Stimulated activated CD8-positive, alpha-beta memory T cell treated with anti-CD3 and anti-CD28 coated beads, Interleukin-7, amount 100 ng/mL, for 4 hours (primary cell): Measurements from ENCODE around the gene IFRD1.

Experiments used
- DNase-seq, 2 donors: peaks; one replicate each; pipeline ENCODE4 v3.0.0-alpha.2; 2020; ENCODE audit warnings: low read depth in 2 of 2

IFRD1 gene

GRCh38 chr7:112449902-112450806 lies at the start of gene IFRD1:
TSS of gene IFRD1 (plus strand) at chr7:112450460. CDS start at chr7:112450689, 229 bp downstream.
- peak; percentile 94 to 95 for DNase-seq

- DNase-seq = no peak
These were observed 45.9 kb upstream of the IFRD1 start for GRCh38 chr7:112404321-112404720.

DNA sequence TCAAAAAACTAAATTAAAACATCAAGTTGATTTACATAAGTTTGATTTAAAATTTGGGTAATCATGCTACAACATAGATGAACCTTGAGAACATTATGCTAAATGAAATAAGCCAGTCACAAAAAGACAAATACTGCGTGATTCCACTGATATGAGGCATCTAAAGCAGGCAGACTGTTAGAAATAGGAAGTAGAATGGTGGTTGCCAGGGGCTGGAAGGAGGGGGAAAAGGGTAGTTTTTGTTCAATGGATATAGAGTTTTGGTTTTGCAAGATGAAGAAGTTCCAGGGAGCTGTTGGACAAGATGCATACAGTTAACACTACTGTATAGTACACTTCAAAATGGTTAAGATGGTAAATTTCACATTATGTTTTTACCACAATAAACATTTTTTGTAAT lies 45.0 kb upstream of the IFRD1 start:
- no peak for DNase-seq

DNA sequence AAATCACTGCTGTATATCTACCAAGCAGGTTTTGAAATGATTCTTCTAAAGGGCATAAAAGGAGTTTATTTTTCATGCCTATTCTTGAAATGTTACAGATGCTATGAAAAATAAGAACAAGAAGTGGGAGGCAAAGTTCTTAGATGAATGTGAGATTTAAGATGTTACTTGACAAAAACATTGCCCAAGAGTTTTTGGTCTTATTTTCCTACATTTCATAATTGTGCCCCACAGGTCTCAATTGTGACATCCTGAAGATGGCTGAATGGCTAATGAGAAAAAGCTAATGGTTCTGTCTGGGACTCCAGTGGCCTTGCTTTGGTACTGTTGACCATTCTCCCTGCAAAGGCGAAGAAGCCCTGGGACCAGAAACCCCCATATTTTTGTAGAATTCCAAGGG lies 43.0 kb upstream of the IFRD1 start:
- no peak for DNase-seq

DNA sequence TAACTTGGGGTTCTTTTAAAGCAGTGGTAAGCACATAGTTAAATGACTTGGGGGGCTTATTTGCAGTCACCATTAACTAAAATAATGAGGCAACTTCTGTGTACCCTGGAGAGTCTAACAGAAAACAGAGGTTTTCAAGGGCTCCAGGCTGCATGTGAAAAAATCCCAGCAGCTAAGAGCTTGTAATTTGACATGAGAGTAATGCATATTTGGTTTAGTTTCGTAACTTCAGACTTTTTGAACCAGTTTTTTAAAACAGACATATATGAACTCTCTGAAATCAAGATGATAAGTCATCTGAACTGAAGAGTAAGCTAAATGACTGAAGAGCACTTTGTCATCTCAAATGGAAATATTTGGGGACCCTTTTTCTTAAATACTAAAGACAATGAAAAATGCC lies 40.2 kb upstream of the IFRD1 start:
- no peak for DNase-seq

DNA sequence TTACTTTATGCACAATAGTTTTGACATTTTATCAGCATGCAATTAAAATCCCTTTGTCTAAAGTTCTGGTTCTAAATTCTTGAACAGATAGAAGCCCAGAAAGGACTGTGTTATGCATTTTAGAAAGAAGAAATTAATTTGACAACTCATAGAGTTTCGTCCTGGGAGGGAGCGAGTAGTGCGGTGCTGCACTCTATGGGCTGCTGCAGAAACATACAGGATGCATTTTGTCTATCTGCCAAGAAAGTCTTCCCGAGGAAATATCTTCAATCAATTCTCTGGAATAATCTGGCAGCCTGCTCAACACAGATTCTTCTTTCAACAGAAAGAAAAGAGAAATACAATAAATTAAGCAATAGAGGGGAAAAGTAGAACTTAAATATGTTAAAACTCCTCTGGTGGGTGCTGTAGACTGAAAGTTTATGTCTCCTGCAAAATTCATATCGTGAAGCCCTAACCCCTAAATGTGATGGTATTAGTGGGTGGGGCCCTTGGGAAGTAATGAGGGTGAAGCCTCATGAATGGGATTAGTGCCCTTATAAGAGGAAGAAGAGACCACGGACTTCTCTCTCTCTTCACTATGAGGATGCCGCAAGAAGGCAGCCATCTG lies 39.0 kb upstream of the IFRD1 start:
- DNase-seq = no peak

DNA sequence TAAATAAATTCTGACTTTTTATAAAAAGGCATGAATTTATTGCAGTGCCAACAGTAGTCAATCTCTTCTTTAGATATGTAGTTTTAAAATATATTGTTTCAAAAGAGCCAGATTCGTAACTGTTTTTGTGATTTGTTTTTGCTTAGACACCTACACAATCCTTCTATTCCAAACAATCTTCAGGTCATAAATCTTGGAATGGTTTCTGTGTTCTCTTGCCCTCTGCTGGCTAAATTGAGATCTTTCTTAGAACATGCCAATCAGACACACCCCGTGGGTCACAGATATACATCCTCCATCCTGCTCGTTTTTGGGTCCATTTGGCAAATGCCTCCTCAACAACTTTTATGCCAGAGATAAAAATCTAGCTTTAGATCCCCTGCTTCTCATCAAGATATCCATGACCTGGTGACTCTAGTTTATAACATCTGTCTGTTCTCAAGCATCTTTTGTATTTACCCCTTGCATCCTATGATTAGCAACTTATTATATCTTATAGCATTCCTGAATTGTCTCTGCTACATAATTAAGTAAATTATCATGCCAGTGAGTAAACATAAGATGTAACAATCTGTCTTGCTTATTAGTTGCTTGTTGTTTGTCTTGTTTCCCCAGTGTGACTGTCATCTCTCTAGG lies 35.3 kb upstream of the IFRD1 start:
- DNase-seq = no peak

GRCh38 chr7:112416127-112416526 lies 34.1 kb upstream of the IFRD1 start:
- DNase-seq = no peak

DNA sequence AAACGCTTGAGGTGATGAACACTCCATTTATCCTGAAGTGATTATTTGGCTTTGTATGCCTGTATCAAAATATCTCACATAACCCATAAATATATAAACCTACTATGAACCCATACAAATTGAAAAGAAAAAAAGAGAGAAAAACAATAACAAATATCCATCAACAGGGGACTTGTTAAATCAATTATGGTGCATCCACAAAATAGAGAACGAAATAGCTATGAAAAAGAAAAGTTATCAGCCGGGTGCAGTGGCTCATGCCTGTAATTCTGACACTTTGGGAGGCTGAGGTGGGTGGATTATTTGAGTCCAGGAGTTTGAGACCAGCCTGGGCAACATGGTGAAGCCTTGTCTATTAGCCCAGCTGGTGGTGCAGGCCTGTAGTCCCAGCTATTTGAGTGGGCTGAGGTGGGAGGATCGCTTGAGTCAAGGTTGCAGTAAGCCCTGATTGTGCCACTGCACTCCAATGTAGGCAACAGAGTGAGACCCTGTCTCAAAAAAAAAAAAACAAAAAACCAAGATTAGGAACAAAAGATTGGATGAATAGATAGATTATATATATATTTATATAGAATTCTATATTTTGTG lies 30.6 kb upstream of the IFRD1 start:
- DNase-seq = no peak

DNA sequence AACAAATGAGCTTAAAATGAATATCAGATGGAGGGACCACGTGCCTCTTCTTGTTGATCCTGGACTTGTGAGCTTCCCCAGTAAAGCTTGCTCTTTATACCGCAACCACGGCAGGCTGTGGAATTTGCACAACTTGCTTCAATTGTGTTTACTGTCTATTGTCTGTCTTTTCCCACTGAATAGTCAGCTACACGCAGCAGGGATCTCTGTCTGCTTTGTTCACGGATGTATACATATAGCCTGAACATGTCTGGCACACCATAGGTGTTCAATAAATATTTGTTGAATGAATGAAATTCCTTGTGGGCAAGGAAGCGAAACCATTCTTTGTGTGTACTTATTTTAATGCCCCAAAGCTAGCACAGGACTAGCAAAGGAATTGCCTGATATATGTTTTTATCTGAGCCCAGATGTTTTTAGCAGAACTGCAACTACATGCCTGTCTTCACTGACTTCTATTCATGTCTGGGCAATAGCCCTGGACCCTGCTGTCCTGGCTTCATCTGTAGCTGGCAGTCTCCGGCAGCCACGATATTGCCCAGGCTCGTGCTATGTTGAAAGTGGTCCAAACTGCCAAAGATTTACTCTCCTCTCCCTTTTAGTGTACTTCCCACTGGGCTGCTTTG lies 29.9 kb upstream of the IFRD1 start:
- no peak for DNase-seq

- DNase-seq = no peak
These were observed 28.4 kb upstream of the IFRD1 start for GRCh38 chr7:112421666-112422486.

DNA sequence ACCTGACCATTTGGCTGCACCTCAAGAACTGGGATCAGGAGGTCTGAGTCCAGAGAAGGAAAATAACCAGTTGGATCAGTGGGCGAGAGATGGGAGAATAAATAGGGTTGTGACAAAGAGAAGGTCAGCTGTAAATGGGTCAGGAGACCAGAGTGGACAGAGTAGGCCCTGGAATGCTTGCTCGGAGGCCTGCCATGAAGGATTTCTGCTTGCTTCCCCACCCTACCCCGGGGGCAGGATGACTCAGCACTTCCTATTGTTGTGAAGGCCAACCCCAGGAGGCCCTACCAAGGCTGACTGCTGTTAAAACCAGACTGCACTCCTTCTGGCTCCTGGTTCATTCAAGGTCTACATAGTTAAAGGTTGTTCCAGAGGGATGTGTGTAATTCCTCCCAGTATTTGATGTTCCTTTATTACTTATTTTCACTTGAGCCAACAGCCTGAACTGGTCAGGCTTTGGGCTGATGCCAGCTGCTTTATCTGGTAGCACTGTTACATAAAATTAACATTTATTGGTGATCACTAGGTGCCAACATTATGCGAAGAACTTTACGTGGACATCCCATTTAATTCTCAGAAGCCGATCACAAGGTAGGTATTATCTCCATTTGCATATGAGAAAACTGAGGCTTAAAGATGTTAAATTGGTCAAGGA lies 27.3 kb upstream of the IFRD1 start:
- peak in 1 of 2 donors; percentile 3 for DNase-seq

DNA sequence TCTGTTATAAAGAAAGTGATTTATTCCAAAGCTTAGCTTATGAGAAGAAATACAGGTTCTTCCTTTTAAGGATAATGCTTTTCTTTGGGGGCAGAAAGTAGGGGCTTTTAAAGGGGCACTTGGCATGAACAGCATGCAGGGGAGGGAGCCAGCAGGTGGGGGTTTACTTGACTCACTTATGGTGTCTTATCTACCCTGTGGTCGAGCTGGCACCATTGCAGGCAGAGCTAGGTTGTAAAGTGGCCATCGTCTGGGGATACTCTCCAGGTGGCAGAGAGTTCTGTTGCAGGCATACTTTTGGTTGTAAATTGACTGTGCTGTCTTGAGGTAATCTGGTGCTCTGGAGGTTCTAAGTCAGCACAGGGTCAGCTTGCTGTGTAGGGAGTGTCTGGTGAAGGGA lies 26.3 kb upstream of the IFRD1 start:
- DNase-seq = no peak

- DNase-seq = no peak
These were observed 22.3 kb upstream of the IFRD1 start for GRCh38 chr7:112427984-112428383.

DNA sequence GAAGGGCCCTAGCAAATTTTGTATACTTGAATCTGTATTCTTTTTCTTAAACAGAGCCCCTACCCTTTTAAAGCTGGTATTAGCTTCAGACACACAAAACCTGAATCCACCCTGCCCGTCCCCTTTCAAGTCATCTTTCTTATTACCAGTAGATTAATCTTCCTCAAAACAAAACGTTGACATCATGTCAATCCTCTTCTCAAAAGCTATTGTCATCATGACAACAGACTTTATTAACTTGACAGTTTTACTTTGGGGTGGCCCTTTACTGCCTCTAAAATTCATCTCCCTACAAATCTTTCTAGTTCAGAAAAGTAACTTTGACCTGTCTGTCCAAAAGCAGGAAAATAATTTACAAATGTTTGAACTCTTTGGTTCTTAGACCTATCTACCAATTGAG lies 21.5 kb upstream of the IFRD1 start:
- DNase-seq = no peak

GRCh38 chr7:112430649-112431048 lies 19.6 kb upstream of the IFRD1 start:
- no peak for DNase-seq

DNA sequence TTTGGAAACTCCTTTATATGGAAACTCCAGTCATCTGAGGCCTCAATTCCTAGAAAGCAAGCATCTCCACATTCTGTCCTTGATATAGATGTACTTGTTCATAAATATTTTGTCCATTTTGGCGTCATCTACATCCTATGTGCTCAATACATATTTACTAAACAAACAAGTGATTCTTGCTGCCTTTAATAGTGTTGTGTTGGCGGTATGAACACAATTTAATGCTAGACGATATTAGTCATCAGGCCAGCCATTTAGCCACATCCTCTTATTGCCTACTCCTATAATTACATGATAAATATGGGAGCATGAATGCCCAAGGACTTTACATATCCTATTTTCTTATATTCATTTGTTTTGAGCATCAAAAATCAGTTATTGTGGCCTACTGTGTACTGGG lies 18.5 kb upstream of the IFRD1 start:
- DNase-seq = no peak

DNA sequence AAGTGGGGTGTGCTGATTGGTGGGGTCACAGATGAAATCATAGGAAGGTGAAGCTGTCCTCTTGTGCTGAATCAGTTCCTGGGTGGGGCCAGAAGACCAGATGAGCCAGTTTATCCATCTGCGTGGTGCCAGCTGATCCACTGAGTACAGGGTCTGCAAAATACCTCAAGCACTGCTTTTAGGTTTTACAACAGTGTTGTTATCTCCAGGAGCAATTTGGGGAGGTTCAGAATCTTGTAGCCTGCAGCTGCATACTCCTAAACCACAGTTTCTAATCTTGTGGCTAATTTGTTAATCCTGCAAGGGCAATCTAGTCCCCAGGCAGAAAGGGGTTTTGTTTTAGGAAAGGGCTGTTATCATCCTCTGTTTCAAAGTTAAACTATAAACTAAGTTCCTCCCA lies 17.0 kb upstream of the IFRD1 start:
- no peak for DNase-seq

GRCh38 chr7:112437072-112437471 lies 13.2 kb upstream of the IFRD1 start:
- no peak for DNase-seq

- no peak for DNase-seq
These were observed 10.8 kb upstream of the IFRD1 start for GRCh38 chr7:112439476-112439875.

DNA sequence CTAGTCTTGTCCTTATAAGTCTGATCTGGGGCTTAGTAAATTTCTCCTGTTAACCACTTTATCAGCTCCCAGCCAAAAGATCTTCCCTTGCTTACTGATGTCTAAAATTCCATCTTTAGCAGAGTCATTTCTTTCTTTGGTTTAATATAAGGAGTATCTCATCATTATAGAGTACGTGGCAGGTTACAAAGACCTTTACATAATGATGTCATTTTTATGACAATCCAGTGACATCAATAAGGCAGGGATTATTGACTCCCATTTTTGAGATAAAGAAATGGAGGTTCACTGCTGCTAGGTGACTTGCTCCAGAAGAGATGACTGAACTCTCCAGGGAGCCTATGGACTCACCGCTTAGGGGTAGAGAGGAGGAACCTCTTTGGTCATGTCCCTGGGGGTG lies 8.1 kb upstream of the IFRD1 start:
- DNase-seq = no peak
